Measurements from ENCODE around the gene GALNT13.

The GALNT13 gene

GRCh38 chr2:153940511-153940910, 68.8 kb downstream of the GALNT13 start:
- no peak for DNase-seq (ENCODE audit: extremely low read depth in 1 of 2, low read depth in 1 of 2)

GRCh38 chr2:153944800-153945199, 73.1 kb downstream of the GALNT13 start:
- no peak for DNase-seq (ENCODE audit: extremely low read depth in 1 of 2, low read depth in 1 of 2)

- no peak for DNase-seq (ENCODE audit: extremely low read depth in 1 of 2, low read depth in 1 of 2)
Measured at GRCh38 chr2:153946036-153946435, 74.3 kb downstream of the GALNT13 start.

GRCh38 chr2:153953761-153954160, 82.0 kb downstream of the GALNT13 start:
- no peak for DNase-seq (ENCODE audit: extremely low read depth in 1 of 2, low read depth in 1 of 2)

- no peak for DNase-seq (ENCODE audit: extremely low read depth in 1 of 2, low read depth in 1 of 2)
Measured at GRCh38 chr2:153963256-153963655, 91.5 kb downstream of the GALNT13 start.

GRCh38 chr2:153967248-153967973, 95.7 kb downstream of the GALNT13 start:
- no peak for DNase-seq (ENCODE audit: extremely low read depth in 1 of 2, low read depth in 1 of 2)

- DNase-seq (ENCODE audit: extremely low read depth in 1 of 2, low read depth in 1 of 2) = no peak
Measured at GRCh38 chr2:153971250-153971649, 99.5 kb downstream of the GALNT13 start.

GRCh38 chr2:153971855-153972254, 100.1 kb downstream of the GALNT13 start:
- no peak for DNase-seq (ENCODE audit: extremely low read depth in 1 of 2, low read depth in 1 of 2)

GRCh38 chr2:153972412-153972811, 100.7 kb downstream of the GALNT13 start:
- DNase-seq (ENCODE audit: extremely low read depth in 1 of 2, low read depth in 1 of 2) = no peak

GRCh38 chr2:153986488-153987229, 114.9 kb downstream of the GALNT13 start:
- DNase-seq (ENCODE audit: extremely low read depth in 1 of 2, low read depth in 1 of 2) = no peak

- no peak for DNase-seq (ENCODE audit: extremely low read depth in 1 of 2, low read depth in 1 of 2)
Measured at GRCh38 chr2:153990771-153991170, 119.0 kb downstream of the GALNT13 start.

- no peak for DNase-seq (ENCODE audit: extremely low read depth in 1 of 2, low read depth in 1 of 2)
Measured at GRCh38 chr2:154013514-154013913, 141.8 kb downstream of the GALNT13 start.

GRCh38 chr2:154015233-154015632, 143.5 kb downstream of the GALNT13 start:
- DNase-seq (ENCODE audit: extremely low read depth in 1 of 2, low read depth in 1 of 2) = no peak

- no peak for DNase-seq (ENCODE audit: extremely low read depth in 1 of 2, low read depth in 1 of 2)
Measured at GRCh38 chr2:154029504-154029903, 157.8 kb downstream of the GALNT13 start.

GRCh38 chr2:154032220-154032619, 160.5 kb downstream of the GALNT13 start:
- DNase-seq (ENCODE audit: extremely low read depth in 1 of 2, low read depth in 1 of 2) = no peak

- DNase-seq (ENCODE audit: extremely low read depth in 1 of 2, low read depth in 1 of 2) = no peak
Measured at GRCh38 chr2:154046493-154046892, 174.8 kb downstream of the GALNT13 start.

GRCh38 chr2:154048905-154049304, 177.2 kb downstream of the GALNT13 start:
- DNase-seq (ENCODE audit: extremely low read depth in 1 of 2, low read depth in 1 of 2) = no peak

GRCh38 chr2:154049561-154049960, 177.8 kb downstream of the GALNT13 start:
- no peak for DNase-seq (ENCODE audit: extremely low read depth in 1 of 2, low read depth in 1 of 2)

- DNase-seq (ENCODE audit: extremely low read depth in 1 of 2, low read depth in 1 of 2) = no peak
Measured at GRCh38 chr2:154067124-154067523, 195.4 kb downstream of the GALNT13 start.

GRCh38 chr2:154078926-154079325, 207.2 kb downstream of the GALNT13 start:
- no peak for DNase-seq (ENCODE audit: extremely low read depth in 1 of 2, low read depth in 1 of 2)

- no peak for DNase-seq (ENCODE audit: extremely low read depth in 1 of 2, low read depth in 1 of 2)
Measured at GRCh38 chr2:154092571-154092970, 220.8 kb downstream of the GALNT13 start.

- DNase-seq (ENCODE audit: extremely low read depth in 1 of 2, low read depth in 1 of 2) = no peak
Measured at GRCh38 chr2:154093856-154094255, 222.1 kb downstream of the GALNT13 start.
